Putamen (tissue), 1 donor: ENCODE results near the gene MKX.

ENCODE experiments used
- DNase-seq: peaks from one replicate; pipeline ENCODE4 v3.0.0-alpha.2; 2016; ENCODE audit warnings: low spot score

The MKX gene

DNA sequence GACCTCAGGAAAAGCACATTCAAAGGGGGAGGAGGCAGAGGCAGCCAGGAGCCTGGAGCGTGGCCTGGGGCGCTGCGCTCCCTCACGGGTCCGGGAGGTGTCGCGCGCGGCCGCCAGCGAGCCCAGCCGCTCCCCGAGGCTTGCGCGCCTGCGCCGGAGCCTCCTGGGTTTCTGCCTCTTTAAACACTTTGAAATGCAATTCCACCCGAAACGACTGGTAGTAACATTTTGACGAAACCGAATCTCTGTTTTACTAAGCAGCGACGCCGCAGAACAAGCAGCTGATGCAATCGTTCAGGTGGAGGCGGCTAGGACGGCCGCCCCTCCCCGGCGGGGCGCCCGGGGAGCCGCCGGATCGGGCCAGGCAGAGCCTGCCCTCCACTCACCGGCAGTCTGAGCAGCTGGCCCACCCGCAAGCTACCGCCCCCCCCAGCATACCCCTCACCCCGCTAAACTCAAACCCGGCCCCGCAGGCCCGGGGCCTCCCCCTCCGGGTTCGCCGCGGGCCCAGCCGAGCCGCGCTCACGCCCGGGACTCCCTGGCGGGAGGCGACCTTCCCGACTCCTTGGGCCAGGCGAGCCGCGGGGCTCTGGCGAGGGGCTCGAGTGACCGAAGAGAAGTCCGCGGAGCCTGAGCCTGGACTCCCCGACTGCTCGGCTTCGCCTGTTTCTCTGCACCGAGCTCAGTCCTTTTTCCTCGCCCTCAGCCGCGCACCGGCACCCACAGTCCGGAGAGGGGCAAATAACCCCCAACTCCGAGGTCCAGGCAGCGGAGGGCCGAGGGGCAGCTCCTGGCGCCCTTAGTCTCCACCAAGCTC, 3.2 kb downstream of the MKX start:
- DNase-seq, result peak; percentile 65

GRCh38 chr10:27741173-27742091, 4.2 kb downstream of the MKX start:
- no peak for DNase-seq

GRCh38 chr10:27736396-27736795, 9.2 kb downstream of the MKX start:
- DNase-seq, result no peak

- DNase-seq, result no peak
These were observed 15.6 kb downstream of the MKX start for GRCh38 chr10:27730041-27730440.

DNA sequence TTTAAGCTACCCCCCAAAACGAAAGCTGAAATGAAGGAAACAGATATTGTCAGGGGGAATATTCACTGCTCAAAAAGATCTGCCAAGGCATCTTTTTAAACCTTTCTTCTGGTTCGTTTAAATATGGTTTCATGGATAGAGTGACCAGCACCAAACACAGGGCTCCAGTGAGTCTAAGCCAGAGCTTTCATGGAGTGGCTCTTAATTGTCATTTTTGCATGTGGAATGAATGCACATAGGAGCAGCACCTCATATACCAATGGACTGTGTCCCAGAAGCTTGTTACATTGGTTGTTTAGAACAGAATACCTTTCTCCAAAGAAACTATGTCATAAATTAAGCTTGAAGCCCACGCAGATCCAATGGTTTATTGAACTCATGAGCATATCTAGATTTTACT, 17.3 kb downstream of the MKX start:
- DNase-seq, result no peak

DNA sequence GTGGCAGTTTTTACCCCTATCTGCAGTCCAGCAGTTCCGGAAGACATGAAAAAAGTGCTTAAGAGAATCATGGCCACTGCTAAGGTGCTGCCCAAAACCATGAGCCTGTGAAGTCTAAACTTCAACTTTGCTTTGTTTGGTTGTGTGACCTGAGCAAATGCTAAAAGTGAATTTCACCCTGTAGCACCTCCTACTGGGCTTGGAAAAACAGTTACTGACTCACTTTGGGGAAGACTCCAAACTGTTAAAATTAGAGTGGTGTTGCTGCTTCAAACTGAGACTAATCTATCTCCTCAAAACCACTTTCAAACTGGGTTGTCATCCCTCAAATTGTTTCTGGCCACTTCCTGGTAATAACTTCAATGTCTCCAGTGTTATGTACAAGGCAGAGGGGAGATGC, 21.3 kb downstream of the MKX start:
- no peak for DNase-seq

- no peak for DNase-seq
These were observed 22.2 kb downstream of the MKX start for GRCh38 chr10:27723436-27723835.

DNA sequence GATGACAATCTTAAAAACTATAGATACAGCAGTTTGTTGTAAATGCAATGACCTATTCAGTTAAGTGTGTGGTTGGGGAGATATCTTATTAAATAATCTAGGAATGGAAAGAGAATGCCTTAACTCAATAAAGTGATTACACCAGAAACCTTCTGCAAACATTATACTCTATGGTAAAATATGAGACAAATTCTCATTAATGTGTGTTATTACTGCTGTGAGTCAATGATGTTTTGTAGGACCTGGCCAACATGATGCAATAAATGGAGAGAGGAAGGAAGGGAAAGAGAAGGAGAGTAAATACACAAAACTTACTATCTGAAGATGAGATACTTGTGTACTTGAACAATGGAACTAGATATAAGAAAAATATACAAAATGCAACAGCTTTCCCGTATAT, 25.1 kb downstream of the MKX start:
- no peak for DNase-seq

DNA sequence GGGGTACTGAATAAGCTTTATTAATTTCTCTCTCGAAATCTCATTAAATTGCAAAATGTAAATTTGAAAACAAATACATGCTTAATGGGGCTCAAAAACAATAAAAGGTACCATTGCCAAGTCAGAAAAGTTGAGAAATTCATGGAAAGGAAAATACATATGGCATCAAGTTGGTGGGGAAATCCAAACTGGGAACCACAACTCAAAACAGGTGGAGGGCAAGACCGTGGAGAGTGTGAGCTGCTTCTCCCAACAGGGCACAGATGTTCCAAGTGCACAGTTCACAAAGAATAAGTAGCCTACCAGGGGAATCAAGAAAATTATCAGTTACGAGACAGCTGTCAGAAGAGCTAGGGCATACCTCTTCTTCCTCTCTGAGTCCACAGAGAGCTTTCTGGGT, 26.6 kb downstream of the MKX start:
- DNase-seq, result no peak

DNA sequence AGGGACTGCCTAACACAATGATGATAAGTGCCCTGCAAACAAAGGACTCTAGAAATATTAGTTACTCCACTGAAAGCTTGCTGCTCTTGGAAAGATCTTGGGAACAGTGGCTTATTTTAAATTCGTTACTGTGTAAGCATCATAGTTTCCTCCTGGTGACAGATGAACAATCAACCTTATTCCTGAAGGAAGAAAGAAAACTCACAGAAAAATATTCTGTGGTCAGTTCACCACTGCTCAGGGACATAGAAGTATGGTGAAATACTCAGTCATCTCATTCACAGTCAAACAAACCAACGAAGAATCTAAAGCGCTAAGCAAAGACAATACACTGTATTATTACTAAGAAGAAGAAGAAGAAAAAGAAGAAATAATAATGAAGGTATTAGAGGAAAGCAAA, 27.8 kb downstream of the MKX start:
- no peak for DNase-seq

GRCh38 chr10:27717224-27717623, 28.4 kb downstream of the MKX start:
- DNase-seq, result no peak

GRCh38 chr10:27716521-27716920, 29.1 kb downstream of the MKX start:
- no peak for DNase-seq

DNA sequence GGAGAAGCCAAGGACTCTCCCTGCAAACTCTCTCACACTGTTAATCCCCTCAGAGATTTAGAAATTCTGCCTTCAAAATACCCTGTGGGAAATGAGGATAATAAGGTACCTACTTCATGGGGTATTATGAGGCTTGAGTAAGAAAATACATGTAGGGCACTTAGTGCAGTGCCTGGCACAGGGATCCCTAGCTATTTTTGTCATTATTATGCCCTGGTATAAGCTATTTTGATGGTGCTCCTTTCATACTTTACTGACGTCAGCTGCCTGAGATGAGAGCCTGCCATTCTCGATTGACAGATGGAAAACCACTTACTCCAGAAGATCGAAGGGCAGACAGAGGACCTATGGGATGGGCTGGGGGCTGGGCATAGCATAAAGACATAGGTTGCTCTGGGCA, 30.1 kb downstream of the MKX start:
- DNase-seq, result no peak

- DNase-seq, result no peak
These were observed 31.3 kb downstream of the MKX start for GRCh38 chr10:27714349-27714748.

DNA sequence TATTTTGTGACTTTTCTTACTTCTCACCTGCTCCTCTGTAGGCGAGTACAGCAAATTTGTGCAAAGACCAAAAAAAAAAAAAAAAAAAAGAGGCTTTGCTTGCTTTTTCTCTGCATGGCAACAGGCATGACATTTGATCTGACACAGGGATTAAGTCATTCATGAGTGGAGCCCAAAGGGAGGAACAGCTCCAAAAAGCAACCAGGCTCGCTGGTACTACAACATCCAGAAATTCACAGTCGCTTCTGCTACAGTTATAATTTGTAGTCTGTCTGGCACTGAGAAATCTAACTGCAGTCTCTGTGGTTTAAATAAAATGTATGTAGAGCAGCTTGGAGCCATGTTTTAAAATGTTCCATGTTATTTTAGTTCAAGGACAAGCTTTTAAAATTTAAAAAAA, 31.7 kb downstream of the MKX start:
- DNase-seq, result no peak

- no peak for DNase-seq
These were observed 35.6 kb downstream of the MKX start for GRCh38 chr10:27710014-27710413.

- DNase-seq, result no peak
These were observed 36.3 kb downstream of the MKX start for GRCh38 chr10:27709304-27709703.

DNA sequence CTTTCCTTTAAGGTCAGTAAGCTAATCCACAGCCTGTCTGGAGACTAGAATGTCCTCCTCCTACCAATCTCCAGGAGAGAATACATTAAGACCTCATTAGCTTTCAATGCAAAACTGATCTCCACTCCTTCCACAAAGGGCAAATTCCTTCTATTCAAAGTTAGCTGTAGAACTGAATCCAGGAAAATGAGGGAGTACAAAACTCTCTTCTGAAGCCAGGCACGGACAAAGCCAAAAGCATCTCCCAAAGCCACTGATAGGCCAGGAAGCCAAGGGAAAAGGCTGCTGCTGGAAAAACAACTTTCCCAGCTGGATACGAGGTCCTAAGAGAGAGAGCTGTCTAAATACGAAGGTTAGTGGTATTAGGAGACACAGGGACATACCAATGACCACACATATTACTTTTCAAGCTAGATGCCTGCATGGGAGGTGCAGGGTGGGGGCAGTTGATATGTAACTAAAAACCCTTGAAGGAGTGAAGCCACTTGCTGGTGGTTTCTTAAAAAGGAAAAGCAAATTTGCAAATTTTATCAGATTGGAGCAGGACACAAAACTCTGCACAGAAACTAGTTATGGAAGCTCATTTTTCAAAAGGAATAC, 43.6 kb downstream of the MKX start:
- no peak for DNase-seq

- DNase-seq, result no peak
These were observed 45.8 kb downstream of the MKX start for GRCh38 chr10:27699776-27700175.

DNA sequence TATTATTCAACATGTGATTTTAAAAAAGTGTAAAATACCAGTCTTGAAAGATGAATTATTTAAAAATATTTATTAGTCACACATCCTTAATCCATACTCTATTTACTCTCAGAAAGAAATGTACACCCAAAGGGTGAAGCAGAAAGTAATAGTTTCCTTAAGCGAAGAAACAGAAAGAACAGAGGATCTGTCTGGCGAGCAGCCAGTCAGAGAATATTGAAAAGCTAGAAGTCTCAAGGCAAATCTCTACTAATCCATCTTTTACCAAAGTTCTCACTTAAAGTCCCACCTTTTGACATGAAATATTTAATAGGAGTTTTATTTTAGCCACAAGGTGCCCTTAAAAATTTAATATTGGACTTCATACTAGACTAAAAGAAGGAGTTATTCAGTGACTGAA, 46.7 kb downstream of the MKX start:
- no peak for DNase-seq

DNA sequence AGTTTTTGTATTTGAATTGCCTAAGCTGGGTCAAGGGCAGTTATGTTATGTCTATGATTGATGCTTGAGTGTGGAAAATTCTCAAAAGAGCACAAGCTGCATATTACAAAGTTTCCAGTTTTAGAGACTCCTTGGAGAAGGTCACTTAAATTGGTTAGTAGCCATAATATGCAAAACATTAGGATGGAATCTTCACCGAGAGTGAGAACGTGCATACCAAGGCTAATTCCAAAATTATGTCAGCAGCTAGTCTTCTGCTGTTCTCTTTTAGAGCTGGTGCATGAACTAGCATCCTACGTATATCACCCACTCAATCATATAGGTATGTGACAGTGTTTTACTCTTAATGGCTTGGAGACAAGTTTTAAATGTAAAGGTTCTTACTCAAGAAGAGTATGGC, 49.2 kb downstream of the MKX start:
- peak; percentile 42 for DNase-seq

DNA sequence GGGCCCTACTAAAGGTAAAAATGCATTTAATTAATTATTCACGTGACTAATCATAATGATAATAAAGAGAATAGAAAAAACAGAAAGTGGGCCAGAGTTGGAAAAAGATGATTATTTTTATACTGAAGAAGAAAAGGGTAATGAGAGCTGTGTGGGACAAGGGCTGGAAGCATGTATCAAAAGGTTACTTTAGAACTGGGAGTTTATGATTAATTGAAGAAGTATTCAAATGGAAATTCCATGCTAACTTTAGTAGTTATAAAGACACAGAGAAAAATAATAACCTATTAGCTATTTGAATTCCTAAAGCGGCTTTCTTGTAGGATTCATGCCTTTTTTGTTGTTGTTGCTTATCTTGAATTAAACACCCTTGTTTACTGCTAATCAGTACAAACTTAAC, 49.9 kb downstream of the MKX start:
- DNase-seq, result no peak

GRCh38 chr10:27695088-27695487, 50.5 kb downstream of the MKX start:
- no peak for DNase-seq
